Thyroid gland (tissue), 4 donors: Measurements from ENCODE around the gene ST3GAL4.

Experiments used
- POLR2A ChIP-seq, 2 donors: fragments of 450-650 bp; IDR thresholded peaks; one replicate each; pipeline ENCODE4 v1.6.1; 2017; ENCODE audit warnings: antibody characterized with exemption in 2 of 2, mild to moderate bottlenecking in 2 of 2, moderate library complexity in 1 of 2
- TF ChIP-seq, protein P1 (sequence below), 6 experiments: fragments of 200-600 bp in 3 of 6; fragments of 450-650 bp in 3 of 6; sonication (generic) in 3 of 6; IDR thresholded peaks; one replicate each; pipeline ENCODE4 v1.5.1; 2016 to 2019; ENCODE audit warnings: antibody characterized with exemption in 6 of 6, mild to moderate bottlenecking in 2 of 6, inconsistent platforms in 1 of 6, moderate library complexity in 1 of 6

DNA sequence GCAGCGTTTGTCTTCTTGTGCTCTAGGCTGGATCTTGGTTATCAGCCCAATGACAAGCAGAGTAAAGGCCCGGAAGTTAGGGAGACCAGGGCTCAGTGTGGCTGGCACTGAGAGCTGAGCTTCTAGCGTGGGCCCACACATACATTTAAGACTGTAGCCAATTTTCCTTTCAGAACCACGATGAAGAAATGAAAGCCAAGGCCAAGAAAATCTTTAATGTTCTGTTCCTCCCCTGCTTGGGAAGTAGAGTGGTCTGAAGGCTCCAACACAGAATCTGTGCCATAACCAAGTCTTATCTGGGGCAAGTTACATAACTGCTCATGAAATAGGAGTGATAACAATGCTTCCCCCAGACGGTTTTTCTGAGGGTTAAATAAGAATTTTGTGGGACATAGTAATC is 4.7 kb upstream of the ST3GAL4 start:
- TF ChIP-seq, protein P1, sequence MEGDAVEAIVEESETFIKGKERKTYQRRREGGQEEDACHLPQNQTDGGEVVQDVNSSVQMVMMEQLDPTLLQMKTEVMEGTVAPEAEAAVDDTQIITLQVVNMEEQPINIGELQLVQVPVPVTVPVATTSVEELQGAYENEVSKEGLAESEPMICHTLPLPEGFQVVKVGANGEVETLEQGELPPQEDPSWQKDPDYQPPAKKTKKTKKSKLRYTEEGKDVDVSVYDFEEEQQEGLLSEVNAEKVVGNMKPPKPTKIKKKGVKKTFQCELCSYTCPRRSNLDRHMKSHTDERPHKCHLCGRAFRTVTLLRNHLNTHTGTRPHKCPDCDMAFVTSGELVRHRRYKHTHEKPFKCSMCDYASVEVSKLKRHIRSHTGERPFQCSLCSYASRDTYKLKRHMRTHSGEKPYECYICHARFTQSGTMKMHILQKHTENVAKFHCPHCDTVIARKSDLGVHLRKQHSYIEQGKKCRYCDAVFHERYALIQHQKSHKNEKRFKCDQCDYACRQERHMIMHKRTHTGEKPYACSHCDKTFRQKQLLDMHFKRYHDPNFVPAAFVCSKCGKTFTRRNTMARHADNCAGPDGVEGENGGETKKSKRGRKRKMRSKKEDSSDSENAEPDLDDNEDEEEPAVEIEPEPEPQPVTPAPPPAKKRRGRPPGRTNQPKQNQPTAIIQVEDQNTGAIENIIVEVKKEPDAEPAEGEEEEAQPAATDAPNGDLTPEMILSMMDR (IDR thresholded peaks at IDR 0.05): no peak
- TF ChIP-seq POLR2A (IDR thresholded peaks at IDR 0.05): no peak
